Dendritic cell treated with granulocyte-macrophage colony-stimulating factor and Interleukin-4, amounts not matched to agents 40 ng/mL and 50 ng/mL, for 4 days (primary cell): ENCODE data around the gene CLEC18B.
"Not testable (repeated sequence)": the region's sequence is repeated elsewhere in the genome, so short reads cannot be mapped to it uniquely, and the experiment has no call there.

Experiments
- H3K27ac Mint-ChIP-seq: one replicate; pipeline ENCODE4 v1.8.0; 2022; ENCODE audit warnings: mild to moderate bottlenecking, mixed read lengths
- H3K27me3 Mint-ChIP-seq: one replicate; pipeline ENCODE4 v1.8.0; 2022; ENCODE audit warnings: mild to moderate bottlenecking, mixed read lengths
- H3K36me3 Mint-ChIP-seq: one replicate; pipeline ENCODE4 v1.8.0; 2022; ENCODE audit warnings: low read depth, mixed read lengths
- H3K4me1 Mint-ChIP-seq: one replicate; pipeline ENCODE4 v1.8.0; 2022; ENCODE audit warnings: low read depth, mixed read lengths
- H3K4me3 Mint-ChIP-seq: one replicate; pipeline ENCODE4 v1.8.0; 2022; ENCODE audit warnings: mild to moderate bottlenecking, moderate library complexity, mixed read lengths
- H3K9me3 Mint-ChIP-seq: one replicate; pipeline ENCODE4 v1.8.0; 2022; ENCODE audit warnings: mixed read lengths
- intact Hi-C: fragments of 100-400 bp; cut with micrococcal nuclease; formaldehyde crosslinking; loops from one replicate; pipeline ENCODE4 v1.15.0; 2022

CLEC18B gene

DNA sequence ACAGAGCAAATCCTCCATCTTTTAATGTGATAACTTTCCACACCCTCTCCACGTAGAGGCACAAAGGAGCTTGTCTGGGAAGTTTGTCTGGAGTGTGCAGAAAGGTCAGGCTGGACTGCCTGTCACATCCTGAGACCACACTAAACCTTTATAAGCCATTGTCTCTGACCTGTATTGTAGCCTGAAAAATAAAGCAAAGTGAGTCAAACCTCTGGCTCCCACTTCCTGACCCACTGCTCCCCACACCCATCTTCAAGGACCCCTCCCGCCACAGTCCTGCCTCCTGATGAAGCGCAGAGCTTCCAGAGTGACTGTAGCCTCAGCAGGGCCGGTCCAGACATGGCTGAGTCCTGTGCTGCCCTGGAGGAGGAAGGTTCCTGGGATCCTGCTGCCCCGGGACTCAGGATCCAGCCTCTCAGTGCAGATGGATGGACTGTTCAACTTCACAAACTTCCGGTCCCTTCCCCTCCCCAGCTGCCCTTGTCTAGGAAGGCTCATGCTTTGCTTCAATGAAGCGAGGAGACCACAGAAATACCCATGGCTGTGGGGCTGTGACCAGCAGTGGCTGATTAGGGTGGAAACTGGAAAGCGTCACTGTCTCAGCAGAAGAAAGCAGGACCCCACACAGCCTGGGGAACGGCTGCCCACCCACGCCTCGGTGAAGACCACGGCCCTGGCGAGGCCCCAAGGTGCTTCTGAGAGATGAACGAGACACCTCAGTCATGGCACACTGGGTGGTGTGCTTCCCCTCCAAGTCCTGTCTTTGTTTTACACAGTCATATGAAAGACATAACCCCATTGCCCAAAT, 30.9 kb upstream of the CLEC18B start:
- intact Hi-C loops: no loop called here
- Mint-ChIP-seq H3K27me3 (no peaks in the 10 kb centered on the region), H3K36me3 (peaks cover 78% of the 10 kb centered on the region), H3K4me3 (no peak overlapping the region), H3K4me1 (peaks cover 48% of the 10 kb centered on the region), H3K27ac (peak overlapping the region; percentile 49), H3K9me3 (no peaks in the 10 kb centered on the region)

DNA sequence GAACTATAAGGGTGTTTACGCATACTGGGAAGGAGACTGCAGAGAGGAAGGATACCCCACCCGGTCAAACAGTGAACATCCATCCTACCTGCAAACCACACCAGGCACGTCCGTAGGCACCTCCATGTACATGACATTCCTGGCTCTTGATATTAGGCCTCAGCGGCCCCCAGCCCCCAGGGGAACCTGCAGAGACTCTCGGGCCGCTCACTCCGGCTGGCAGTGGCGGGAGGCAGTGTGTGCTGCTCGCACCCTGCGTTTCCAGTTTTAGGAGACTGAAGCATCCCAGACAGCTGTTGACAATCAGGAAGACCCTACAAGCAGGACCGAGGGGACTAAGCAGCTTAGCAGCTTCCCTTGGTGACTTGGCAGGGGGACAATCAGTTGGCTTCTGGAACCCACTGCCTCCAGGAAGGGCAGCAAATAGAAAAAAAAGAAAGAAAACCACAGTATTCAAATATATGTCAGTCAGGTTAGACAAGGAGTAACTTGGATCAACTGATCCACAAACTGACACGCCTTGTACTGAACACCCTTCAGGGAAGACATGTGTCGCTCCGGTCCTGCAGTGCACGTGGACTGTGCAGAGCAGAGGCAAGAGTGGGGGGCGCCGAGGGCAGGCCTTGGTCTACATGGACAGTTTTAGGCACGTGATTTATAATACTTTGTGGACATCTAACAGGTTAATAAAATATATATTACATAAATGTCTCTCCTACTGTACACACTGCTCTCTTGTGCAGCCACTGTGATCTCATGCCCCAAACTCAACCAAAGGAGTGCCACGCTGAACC, 29.9 kb upstream of the CLEC18B start:
- intact Hi-C loops: no loop called here
- Mint-ChIP-seq H3K27ac (peak overlapping the region; percentile 91), H3K4me3 (no peak overlapping the region), H3K9me3 (no peaks in the 10 kb centered on the region), H3K4me1 (peaks cover 49% of the 10 kb centered on the region), H3K36me3 (peaks cover 77% of the 10 kb centered on the region), H3K27me3 (no peaks in the 10 kb centered on the region)

DNA sequence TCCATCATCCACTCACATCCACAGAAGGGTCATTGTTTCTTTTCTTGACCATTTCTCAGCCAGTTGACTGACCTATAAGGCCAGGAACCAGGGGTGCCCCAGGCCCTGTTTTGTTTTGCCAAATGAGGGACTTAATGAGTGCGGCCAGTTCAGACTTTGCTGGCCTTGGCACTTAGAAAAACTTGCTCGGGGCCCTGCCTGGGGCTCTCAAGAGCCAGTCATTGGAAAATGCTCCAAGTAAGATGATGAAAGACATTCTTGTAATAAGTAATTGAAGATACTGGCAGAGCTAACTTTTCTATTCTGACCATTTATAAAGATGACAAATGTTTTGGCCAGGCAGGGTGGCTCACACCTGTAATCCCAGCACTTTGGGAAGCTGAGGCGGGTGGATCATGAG, 29.0 kb upstream of the CLEC18B start:
- intact Hi-C loops: no loop called here
- no peaks in the 10 kb centered on the region for H3K9me3 Mint-ChIP-seq
- H3K36me3 Mint-ChIP-seq: peaks cover 68% of the 10 kb centered on the region
- H3K4me1 Mint-ChIP-seq: peaks cover 49% of the 10 kb centered on the region
- no peaks in the 10 kb centered on the region for H3K27me3 Mint-ChIP-seq
- H3K27ac Mint-ChIP-seq: peak overlapping the region; percentile 91
- no peak overlapping the region for H3K4me3 Mint-ChIP-seq

DNA sequence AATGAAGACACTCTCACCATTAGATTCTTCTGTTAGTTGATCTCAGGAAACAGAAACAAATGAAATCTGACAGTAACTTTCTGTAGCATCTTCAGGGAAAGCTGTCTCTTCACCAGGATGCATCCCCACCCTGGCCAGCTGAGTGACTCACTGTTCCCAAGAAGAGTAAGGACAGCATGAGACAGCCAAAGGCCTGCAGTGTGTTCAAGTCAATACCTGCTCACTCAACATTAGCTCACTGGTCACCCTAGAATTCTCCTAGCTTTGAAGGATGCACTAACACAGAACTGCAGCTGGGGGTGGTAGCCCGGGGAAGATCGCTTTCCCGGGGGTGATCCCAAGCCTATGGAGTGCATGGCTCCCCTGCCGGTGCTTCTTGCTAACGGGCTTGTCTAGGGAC, 28.2 kb upstream of the CLEC18B start:
- Mint-ChIP-seq H3K27me3 (no peaks in the 10 kb centered on the region), H3K4me3 (no peak overlapping the region), H3K27ac (peak overlapping the region; percentile 91), H3K4me1 (peaks cover 49% of the 10 kb centered on the region), H3K36me3 (peaks cover 61% of the 10 kb centered on the region), H3K9me3 (no peaks in the 10 kb centered on the region)
- intact Hi-C loops: no loop called here

DNA sequence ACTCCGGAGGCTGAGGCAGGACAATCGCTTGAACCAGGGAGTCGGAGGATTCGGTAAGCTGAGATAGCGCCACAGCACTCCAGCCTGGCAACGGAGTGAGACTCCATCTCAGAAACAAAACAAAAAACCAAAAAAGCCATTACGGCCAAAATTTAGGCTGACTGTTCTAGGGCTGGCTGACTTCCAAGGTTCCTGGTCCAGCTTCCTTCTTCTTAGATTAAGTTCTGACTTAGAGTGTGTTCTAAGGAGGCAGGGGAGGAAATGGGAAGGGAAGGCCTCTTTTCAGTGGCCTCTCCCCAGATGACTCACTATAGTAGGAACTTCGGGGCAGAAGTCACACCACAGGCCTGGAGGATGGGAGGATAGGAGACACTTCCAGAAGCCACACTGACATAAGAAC, 27.7 kb upstream of the CLEC18B start:
- Mint-ChIP-seq H3K4me3 (peak overlapping the region; percentile 37), H3K27ac (peak overlapping the region; percentile 91), H3K27me3 (no peaks in the 10 kb centered on the region), H3K9me3 (no peaks in the 10 kb centered on the region), H3K4me1 (peaks cover 49% of the 10 kb centered on the region), H3K36me3 (peaks cover 58% of the 10 kb centered on the region)
- intact Hi-C loops: no loop called here

DNA sequence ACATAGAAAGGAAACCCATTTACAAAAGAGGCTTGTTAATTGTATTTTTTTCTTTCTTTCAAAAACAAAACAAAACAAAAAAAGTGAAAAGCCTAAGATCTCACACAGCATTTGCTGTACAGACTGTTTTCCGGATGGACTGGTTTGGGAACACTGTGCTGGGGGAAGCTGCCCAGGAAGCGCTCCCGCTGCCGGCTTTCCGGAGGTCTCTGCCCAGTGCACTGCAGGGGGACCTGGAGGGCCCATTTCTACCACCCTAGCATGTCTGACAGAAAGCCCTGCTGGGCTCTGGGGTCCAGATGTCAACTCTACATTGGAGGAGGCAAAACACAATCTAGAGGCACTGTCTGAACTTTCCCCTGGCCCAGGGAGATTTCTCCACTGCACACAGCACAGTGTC, 26.3 kb upstream of the CLEC18B start:
- Mint-ChIP-seq H3K27me3 (no peaks in the 10 kb centered on the region), H3K4me1 (peaks cover 52% of the 10 kb centered on the region), H3K4me3 (no peak overlapping the region), H3K27ac (peak overlapping the region; percentile 91), H3K36me3 (peaks cover 48% of the 10 kb centered on the region), H3K9me3 (peaks cover 6% of the 10 kb centered on the region)
- intact Hi-C loops: no loop called here

DNA sequence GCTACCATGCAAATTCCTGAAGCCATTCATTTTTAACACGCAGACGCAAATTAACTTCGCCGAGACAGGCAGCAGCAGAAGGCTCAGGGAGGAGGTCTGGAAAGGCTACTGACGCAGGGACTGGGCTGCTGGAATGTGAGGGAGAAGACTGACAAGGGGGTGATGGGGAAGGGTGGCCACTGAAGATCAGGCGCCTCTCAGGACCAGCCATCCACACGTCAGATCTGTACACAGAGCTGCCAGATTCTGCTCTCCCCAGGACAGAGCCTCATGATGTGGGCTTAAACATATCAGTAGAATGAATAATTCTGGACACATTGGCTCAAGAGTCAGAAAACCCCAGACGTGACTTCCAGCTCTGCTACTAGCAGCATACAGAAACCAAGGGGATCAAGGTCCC, 25.6 kb upstream of the CLEC18B start:
- H3K36me3 Mint-ChIP-seq: peaks cover 43% of the 10 kb centered on the region
- H3K4me1 Mint-ChIP-seq: peaks cover 50% of the 10 kb centered on the region
- peaks cover 9% of the 10 kb centered on the region for H3K9me3 Mint-ChIP-seq
- no peak overlapping the region for H3K4me3 Mint-ChIP-seq
- intact Hi-C loops: no loop called here
- no peaks in the 10 kb centered on the region for H3K27me3 Mint-ChIP-seq
- peak overlapping the region; percentile 48 for H3K27ac Mint-ChIP-seq

DNA sequence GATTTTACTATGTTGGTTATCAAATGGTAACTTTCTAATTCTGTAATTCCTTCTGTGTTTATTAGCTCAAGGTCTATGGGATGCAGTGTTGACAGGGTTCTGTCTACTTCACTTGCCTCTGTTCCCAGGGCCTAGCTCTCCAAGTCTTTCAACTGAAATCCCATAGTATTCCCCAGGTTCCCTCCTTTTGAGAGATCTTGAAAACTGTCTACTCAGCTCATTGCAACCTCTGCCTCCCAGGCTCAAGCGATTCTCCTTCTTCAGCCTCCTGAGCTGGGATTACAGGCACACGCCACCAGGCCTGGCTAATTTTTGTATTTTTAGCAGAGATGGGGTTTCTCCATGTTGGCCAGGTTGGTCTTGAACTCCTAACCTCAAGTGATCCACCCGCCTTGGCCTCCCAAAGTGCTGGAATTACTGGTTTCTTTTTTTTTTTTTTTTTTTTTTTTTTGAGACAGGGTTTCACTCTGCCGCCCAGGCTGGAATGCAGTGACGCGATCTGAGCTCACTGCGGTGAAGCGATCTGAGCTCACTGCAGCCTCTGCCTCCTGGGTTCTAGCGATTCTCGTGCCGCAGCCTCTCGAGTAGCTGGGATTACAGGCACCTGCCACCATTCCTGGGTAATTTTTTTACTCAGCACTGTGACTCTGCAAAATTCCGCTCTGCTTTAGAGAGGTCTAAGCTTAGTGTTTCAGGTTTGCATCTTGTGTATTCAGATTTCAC, 22.5 kb upstream of the CLEC18B start:
- H3K4me1 Mint-ChIP-seq: peaks cover 38% of the 10 kb centered on the region
- intact Hi-C loops, H3K4me3 Mint-ChIP-seq, H3K27me3 Mint-ChIP-seq, H3K27ac Mint-ChIP-seq, H3K9me3 Mint-ChIP-seq: not testable (repeated sequence)
- peaks cover 34% of the 10 kb centered on the region for H3K36me3 Mint-ChIP-seq

DNA sequence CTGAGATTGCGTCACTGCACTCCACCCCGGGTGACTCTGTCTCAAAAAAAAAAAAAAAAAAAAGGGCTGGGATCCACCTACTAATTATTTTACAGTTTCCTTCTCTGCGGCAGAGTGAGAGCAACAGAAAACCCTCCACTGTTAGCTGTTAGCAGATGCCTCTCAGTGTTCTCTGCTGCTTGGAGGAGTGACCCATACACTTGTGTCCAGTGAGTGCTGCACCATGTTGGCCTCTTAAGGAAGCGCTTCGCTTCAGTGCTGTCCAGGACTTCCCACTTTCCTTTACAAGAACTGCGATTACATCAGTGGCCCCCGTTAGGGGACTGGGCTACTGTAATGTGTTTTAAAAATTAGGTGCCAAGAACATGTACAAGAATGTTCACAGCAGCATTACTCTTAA, 18.4 kb upstream of the CLEC18B start:
- H3K27ac Mint-ChIP-seq: peak overlapping the region; percentile 48
- H3K36me3 Mint-ChIP-seq: peaks cover 17% of the 10 kb centered on the region
- H3K4me1 Mint-ChIP-seq: peaks cover 27% of the 10 kb centered on the region
- intact Hi-C loops: no loop called here
- H3K9me3 Mint-ChIP-seq: peaks cover 17% of the 10 kb centered on the region
- no peaks in the 10 kb centered on the region for H3K27me3 Mint-ChIP-seq
- H3K4me3 Mint-ChIP-seq: no peak overlapping the region

DNA sequence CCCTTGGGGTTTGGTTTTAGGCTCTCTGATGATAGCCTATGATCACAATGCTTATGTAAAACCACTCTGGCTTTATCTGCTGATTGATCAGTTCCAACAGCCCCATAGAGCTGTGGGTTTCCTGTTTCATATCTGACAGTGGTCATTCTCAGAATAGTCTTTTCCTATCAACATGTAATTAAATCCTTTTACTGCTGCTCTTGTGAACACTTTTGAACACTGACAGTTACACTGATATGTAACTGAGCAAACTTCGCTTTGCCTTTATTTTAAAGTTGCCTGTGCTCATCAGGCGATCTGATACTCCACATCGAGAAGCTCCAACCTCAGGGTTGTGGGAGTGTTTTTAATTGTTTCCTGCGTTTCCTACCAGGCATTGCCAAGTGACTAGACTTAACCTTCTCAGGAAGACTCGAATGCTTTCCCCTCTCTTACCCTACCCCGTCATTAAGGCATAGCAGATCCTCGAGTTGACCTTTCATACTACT, 17.3 kb upstream of the CLEC18B start:
- H3K27me3 Mint-ChIP-seq: no peaks in the 10 kb centered on the region
- intact Hi-C loops: no loop called here
- H3K27ac Mint-ChIP-seq: peak overlapping the region; percentile 48
- peaks cover 17% of the 10 kb centered on the region for H3K36me3 Mint-ChIP-seq
- H3K9me3 Mint-ChIP-seq: peaks cover 24% of the 10 kb centered on the region
- peaks cover 27% of the 10 kb centered on the region for H3K4me1 Mint-ChIP-seq
- H3K4me3 Mint-ChIP-seq: no peak overlapping the region

DNA sequence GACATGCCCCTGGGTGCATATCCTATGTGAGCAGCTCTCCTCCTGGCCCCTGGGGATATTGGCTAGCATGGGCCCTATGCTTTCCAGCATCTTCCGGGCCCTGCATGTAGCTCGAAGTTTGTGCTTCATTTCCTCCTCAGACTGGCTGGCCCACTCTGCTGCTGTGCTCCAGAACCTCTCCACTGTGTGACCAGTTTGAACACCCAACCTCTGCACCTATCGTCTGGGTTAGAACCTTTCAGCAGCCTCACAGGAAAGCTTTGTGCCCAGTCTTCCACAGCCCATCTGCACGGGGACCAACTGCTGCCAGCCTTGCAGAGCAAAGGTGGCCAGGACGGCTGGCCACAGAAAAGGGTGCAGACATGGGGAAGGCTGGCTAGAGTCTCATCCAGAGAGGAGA, 10.2 kb upstream of the CLEC18B start:
- H3K4me3 Mint-ChIP-seq: no peak overlapping the region
- no peaks in the 10 kb centered on the region for H3K4me1 Mint-ChIP-seq
- intact Hi-C loops: loop anchor here (5.0 kb wide), 1 partner anchor 69 kb away; no protein-coding TSS in a partner anchor
- H3K36me3 Mint-ChIP-seq: no peaks in the 10 kb centered on the region
- H3K27ac Mint-ChIP-seq: no peak overlapping the region
- H3K9me3 Mint-ChIP-seq: peaks cover 15% of the 10 kb centered on the region
- no peaks in the 10 kb centered on the region for H3K27me3 Mint-ChIP-seq

DNA sequence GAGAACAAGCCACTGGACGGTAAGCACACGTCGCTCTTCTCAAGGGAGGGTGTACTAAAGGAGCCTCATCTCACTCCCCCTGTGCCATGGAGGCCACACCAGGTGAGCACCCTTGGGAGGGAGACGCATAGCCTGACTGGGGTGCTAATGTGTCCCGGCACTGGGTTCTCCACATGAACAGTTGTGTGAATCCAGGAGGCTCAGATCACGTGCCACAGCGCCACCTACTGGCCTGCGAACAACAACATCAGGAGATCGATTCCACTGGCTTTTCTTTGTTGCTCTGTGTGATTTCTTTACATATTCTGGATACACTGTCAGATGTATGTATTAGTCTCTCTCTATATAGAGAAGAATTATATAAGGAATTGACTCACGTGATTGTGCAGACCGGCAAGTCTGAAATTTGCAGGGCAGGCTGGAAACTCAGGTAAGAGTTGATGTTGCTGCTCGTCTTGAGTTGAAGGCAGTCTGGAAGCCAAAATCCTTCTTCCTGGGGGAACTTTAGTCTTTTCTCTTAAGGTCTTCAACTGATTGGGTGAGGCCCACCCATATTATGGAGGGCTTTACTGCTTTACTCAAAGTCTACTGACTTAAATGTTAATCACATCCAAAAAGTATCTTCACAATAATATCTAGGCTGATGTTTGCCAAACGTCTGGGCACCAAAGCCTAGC, 8.9 kb upstream of the CLEC18B start:
- intact Hi-C loops: loop anchor here (5.0 kb wide), 1 partner anchor 68 kb away; no protein-coding TSS in a partner anchor
- not testable (repeated sequence) for H3K4me1 Mint-ChIP-seq, H3K27me3 Mint-ChIP-seq, H3K27ac Mint-ChIP-seq, H3K4me3 Mint-ChIP-seq, H3K36me3 Mint-ChIP-seq
- peaks cover 12% of the 10 kb centered on the region for H3K9me3 Mint-ChIP-seq

DNA sequence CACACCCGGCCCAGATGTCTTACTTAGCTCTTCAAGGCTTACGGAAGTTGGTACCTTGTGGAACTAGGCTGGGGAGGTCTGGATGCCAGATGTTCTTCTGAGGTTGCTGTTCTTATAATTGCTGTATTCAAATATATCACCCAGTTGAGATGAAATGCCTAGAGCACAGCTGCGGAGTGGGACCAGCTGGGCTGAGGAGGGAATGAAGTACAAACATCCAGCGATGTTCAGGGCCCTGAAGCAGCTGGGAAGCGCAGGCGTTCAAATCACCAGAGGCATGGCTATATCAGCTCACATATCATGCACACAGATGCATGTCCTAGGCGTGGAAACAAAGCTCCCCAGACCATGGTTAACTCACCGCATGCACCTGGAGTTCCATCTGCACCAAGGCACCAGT, 7.2 kb upstream of the CLEC18B start:
- intact Hi-C loops, H3K27ac Mint-ChIP-seq, H3K9me3 Mint-ChIP-seq, H3K27me3 Mint-ChIP-seq, H3K4me1 Mint-ChIP-seq, H3K4me3 Mint-ChIP-seq, H3K36me3 Mint-ChIP-seq: not testable (repeated sequence)
